Hepatocyte (in vitro differentiated cells): ENCODE results near the gene PLSCR3.

Experiments used
- EZH2 ChIP-seq: fragments of 200-600 bp; sonication (generic); IDR thresholded peaks from 2 replicates; pipeline ENCODE4 v1.6.1; 2016; ENCODE audit warnings: antibody characterized with exemption, mild to moderate bottlenecking, borderline replicate concordance
- TF ChIP-seq, protein P1 (sequence below): fragments of 200-600 bp; sonication (generic); IDR thresholded peaks from 2 replicates; pipeline ENCODE4 v1.5.1; 2016; ENCODE audit warnings: antibody characterized with exemption, mild to moderate bottlenecking; ENCODE audit not compliant: poor library complexity

- TF ChIP-seq, protein P1, sequence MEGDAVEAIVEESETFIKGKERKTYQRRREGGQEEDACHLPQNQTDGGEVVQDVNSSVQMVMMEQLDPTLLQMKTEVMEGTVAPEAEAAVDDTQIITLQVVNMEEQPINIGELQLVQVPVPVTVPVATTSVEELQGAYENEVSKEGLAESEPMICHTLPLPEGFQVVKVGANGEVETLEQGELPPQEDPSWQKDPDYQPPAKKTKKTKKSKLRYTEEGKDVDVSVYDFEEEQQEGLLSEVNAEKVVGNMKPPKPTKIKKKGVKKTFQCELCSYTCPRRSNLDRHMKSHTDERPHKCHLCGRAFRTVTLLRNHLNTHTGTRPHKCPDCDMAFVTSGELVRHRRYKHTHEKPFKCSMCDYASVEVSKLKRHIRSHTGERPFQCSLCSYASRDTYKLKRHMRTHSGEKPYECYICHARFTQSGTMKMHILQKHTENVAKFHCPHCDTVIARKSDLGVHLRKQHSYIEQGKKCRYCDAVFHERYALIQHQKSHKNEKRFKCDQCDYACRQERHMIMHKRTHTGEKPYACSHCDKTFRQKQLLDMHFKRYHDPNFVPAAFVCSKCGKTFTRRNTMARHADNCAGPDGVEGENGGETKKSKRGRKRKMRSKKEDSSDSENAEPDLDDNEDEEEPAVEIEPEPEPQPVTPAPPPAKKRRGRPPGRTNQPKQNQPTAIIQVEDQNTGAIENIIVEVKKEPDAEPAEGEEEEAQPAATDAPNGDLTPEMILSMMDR: no peak
- no peak for TF ChIP-seq EZH2
These were observed 11.0 kb downstream of the PLSCR3 start for GRCh38 chr17:7383371-7383741.
